ENCODE data around the gene TIGD1.
"Not testable (repeated sequence)": the region's sequence is repeated elsewhere in the genome, so short reads cannot be mapped to it uniquely, and the experiment has no call there.

Gene TIGD1

DNA sequence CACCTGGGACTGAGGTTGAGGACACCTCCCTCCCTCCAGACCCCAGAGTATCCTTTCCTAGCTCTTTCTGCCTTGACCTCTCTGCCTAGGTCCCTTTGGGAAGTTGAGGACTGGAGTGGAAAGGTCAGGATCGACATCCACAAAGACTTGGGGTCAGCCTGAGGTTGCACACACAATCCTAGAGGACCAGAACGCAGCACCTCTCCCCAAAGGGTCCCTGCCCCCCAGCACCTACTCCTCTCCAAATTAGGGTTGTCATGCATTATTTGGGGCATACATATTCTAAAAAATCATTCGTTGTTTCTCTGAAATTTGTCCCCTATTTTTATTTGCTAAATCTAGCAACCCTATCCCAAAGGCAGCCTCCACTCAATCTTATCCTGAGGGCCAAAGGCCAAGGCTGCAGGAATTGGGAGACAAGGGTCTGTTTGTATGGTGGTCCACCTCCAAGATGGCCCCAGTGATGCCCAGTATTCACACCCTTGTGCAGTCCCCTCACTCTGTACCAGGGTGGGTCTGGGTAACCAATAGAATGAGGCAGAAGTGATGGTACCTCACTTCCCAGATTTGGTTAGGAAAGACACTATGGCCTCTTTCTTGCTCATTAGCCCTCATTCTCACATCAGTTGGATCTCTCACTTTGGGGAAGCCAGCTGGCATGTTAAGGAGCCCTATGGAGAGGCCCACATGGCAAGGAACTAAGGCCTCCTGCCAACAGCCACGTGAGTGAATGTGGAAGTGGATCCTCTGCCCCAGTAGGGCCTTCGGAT lies 14.4 kb downstream of the TIGD1 start:
- TF ChIP-seq POLR2AphosphoS5 (IDR thresholded peaks at IDR 0.05; ENCODE audit: low read depth, low read length) (no peak), POLR2A (IDR thresholded peaks at IDR 0.05; ENCODE audit: low read depth, low read length) (no peak), TAF1 (IDR thresholded peaks at IDR 0.05; ENCODE audit: low read depth, low read length) (no peak), SPI1 (IDR thresholded peaks at IDR 0.05; ENCODE audit: low read depth, low read length) (no peak), POU2F2 (IDR thresholded peaks at IDR 0.05; ENCODE audit: low read depth, low read length) (no peak), PAX5 (IDR thresholded peaks at IDR 0.05; ENCODE audit: insufficient read depth, low read length, severe bottlenecking) (no peak)
- FAIRE-seq (no peak), DNase-seq (ENCODE audit: insufficient read length, low spot score) (no peak)

DNA sequence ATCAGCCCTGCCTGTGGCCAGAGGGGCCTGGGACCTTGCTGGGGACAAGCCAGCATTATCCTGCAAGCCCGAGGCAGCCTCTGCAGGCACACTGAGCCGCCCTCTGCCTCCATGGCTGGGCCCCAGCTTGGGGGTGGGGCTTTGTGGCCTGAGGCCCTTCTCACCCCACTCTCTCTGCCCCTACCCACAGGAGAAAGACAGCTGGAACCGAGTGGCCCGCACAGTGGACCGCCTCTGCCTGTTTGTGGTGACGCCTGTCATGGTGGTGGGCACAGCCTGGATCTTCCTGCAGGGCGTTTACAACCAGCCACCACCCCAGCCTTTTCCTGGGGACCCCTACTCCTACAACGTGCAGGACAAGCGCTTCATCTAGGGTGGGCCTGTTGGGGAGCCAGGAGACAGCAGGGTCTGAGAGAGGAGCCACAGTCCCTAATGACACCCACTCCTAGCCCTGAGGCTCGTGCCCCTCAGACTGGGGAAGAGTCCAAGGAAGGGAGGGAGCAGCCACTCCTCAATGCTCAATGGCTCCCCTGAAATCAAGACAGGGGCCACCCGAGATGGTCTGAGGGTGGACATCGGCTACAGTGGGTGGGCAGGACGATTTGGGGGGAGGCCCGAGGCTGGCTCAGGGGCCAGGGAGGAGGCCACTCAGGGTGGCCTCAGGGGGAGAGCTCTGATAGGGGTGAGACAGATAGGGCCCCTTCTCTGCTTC lies 15.3 kb downstream of the TIGD1 start:
- TF ChIP-seq POU2F2 (IDR thresholded peaks at IDR 0.05; ENCODE audit: low read depth, low read length) (no peak), POLR2A (IDR thresholded peaks at IDR 0.05; ENCODE audit: low read depth, low read length) (no peak), PAX5 (IDR thresholded peaks at IDR 0.05; ENCODE audit: insufficient read depth, low read length, severe bottlenecking) (no peak), TAF1 (IDR thresholded peaks at IDR 0.05; ENCODE audit: low read depth, low read length) (no peak), POLR2AphosphoS5 (IDR thresholded peaks at IDR 0.05; ENCODE audit: low read depth, low read length) (no peak), SPI1 (IDR thresholded peaks at IDR 0.05; ENCODE audit: low read depth, low read length) (no peak)
- DNase-seq (ENCODE audit: insufficient read length, low spot score), result no peak
- no peak for FAIRE-seq

- TF ChIP-seq TAF1 (IDR thresholded peaks at IDR 0.05; ENCODE audit: low read depth, low read length) (no peak), POLR2AphosphoS5 (IDR thresholded peaks at IDR 0.05; ENCODE audit: low read depth, low read length) (no peak), PAX5 (IDR thresholded peaks at IDR 0.05; ENCODE audit: insufficient read depth, low read length, severe bottlenecking) (no peak), SPI1 (IDR thresholded peaks at IDR 0.05; ENCODE audit: low read depth, low read length) (no peak), POU2F2 (IDR thresholded peaks at IDR 0.05; ENCODE audit: low read depth, low read length) (no peak), POLR2A (IDR thresholded peaks at IDR 0.05; ENCODE audit: low read depth, low read length) (no peak)
- no peak for DNase-seq (ENCODE audit: insufficient read length, low spot score)
- no peak for FAIRE-seq
Observed at GRCh38 chr2:232533944-232534710, 16.2 kb downstream of the TIGD1 start.

GRCh38 chr2:232532821-232533220 lies 17.5 kb downstream of the TIGD1 start:
- not testable (repeated sequence) for FAIRE-seq

DNA sequence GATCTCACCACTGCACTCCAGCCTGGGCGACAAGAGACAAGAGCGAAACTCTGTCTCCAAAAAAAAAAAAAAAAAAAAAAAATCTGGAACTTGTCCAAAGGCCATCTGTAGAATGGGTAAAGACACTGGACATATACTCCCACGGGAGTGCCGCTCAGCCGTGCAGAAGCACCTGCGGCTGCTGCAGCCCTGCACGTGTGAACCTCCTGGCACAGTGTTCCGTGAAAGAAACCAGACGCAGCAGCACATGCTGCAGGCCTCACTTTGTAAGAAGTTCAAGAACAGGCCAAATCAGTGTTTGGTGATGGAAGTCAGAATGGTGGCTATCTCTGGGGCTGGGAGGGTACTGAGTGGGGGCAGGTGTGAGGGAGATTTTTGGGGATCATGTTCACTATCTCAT lies 17.9 kb downstream of the TIGD1 start:
- TF ChIP-seq SPI1 (IDR thresholded peaks at IDR 0.05; ENCODE audit: low read depth, low read length) (no peak), POLR2A (IDR thresholded peaks at IDR 0.05; ENCODE audit: low read depth, low read length) (no peak)
- FAIRE-seq, result no peak
- no peak for DNase-seq (ENCODE audit: insufficient read length, low spot score)

More at GRCh38 chr2:232532821-232533220, 17.5 kb downstream of the TIGD1 start:
- not testable (repeated sequence) for DNase-seq (ENCODE audit: insufficient read length, low spot score)

DNA sequence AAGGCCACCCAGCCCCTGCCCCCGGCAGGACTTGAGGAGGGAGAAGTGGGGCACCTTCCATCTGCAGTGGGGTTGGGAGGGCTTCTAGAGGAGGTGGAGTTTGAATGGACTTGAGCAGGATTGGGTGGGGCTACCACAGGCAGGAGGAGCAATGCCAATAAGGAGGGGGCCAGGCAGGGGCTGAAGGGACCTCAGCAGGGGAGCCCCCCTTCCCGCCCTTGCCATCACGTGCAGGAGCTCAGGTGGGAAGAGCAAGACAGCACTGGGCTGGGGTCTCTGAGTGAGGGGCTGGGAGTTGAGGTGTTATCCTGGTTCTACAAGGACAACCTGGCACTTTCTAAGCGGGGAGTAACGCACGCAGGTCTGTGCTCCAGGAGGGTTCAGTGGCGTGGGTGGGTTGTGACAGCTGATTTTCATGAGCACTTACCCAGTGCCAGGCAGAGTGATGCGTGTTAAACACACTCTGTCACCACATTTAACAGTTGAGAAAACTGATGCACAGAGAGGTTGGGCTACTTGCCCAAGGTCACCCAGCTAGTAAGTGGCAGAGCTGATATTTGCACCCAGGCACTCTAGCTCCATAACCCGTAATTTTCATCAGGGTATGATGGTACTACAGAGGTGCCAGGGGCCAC lies 19.6 kb downstream of the TIGD1 start:
- TF ChIP-seq PAX5 (IDR thresholded peaks at IDR 0.05; ENCODE audit: insufficient read depth, low read length, severe bottlenecking) (no peak), SPI1 (IDR thresholded peaks at IDR 0.05; ENCODE audit: low read depth, low read length) (no peak), TAF1 (IDR thresholded peaks at IDR 0.05; ENCODE audit: low read depth, low read length) (no peak), POLR2AphosphoS5 (IDR thresholded peaks at IDR 0.05; ENCODE audit: low read depth, low read length) (no peak), POLR2A (IDR thresholded peaks at IDR 0.05; ENCODE audit: low read depth, low read length) (no peak)
- DNase-seq (ENCODE audit: insufficient read length, low spot score), result no peak
- no peak for FAIRE-seq

- DNase-seq (ENCODE audit: insufficient read length, low spot score), result no peak
- no peak for FAIRE-seq
Observed at GRCh38 chr2:232529806-232530547, 20.4 kb downstream of the TIGD1 start.

DNA sequence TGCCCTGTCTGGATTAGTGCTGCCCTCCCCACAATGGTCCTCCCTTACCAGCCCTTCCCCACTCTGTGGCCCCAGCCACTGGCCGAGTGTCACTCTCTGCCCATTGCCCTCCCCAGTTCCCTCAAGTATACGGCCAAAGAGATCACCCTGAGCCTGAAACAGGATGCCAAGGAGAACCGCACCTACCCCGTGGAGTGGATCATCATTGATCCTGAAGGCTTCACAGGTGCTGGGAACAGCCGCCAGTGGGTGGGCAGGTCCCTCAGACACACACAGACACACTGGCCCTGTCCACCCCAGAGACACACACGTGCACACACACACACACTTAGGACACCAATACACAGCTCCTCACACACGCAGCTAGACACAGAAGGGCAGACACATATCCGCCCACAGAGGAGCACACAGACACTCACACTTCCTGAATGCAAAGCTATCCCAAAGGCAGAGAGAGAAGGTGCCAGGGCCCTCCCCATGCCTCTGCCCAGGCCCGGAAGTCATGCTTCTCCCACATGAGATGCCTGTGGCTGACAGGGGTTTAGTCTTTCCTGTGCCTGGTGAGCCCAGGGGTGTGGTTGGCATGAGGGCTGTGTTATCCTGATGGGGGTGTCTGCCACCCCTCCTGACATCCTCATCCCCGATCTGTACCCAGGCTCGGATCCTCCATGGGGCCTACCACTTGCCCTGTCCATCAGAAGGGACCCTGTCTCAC lies 21.5 kb downstream of the TIGD1 start:
- DNase-seq (ENCODE audit: insufficient read length, low spot score) (no peak), FAIRE-seq (no peak)
- no peak for TF ChIP-seq SPI1 (IDR thresholded peaks at IDR 0.05; ENCODE audit: low read depth, low read length)
- TF ChIP-seq POLR2A (IDR thresholded peaks at IDR 0.05; ENCODE audit: low read depth, low read length), result no peak
- TF ChIP-seq PAX5 (IDR thresholded peaks at IDR 0.05; ENCODE audit: insufficient read depth, low read length, severe bottlenecking), result no peak
- TF ChIP-seq TAF1 (IDR thresholded peaks at IDR 0.05; ENCODE audit: low read depth, low read length), result no peak
- no peak for TF ChIP-seq POU2F2 (IDR thresholded peaks at IDR 0.05; ENCODE audit: low read depth, low read length)
- TF ChIP-seq POLR2AphosphoS5 (IDR thresholded peaks at IDR 0.05; ENCODE audit: low read depth, low read length), result no peak

More at GRCh38 chr2:232529806-232530547, 20.4 kb downstream of the TIGD1 start:
- TF ChIP-seq SPI1 (IDR thresholded peaks at IDR 0.05; ENCODE audit: low read depth, low read length) (no peak), TAF1 (IDR thresholded peaks at IDR 0.05; ENCODE audit: low read depth, low read length) (no peak), PAX5 (IDR thresholded peaks at IDR 0.05; ENCODE audit: insufficient read depth, low read length, severe bottlenecking) (no peak), POLR2A (IDR thresholded peaks at IDR 0.05; ENCODE audit: low read depth, low read length) (no peak), POLR2AphosphoS5 (IDR thresholded peaks at IDR 0.05; ENCODE audit: low read depth, low read length) (no peak), POU2F2 (IDR thresholded peaks at IDR 0.05; ENCODE audit: low read depth, low read length) (no peak)

All from GM12891 (cell line).